HAP-1 (cell line): ENCODE results near the gene SRP19.

ENCODE experiments used
- DNase-seq, 2 experiments: peaks; one replicate each; pipeline ENCODE4 v3.0.0-alpha.2; 2016 to 2020; ENCODE audit warnings: low spot score in 2 of 2
- H3K27me3 ChIP-seq: fragments of 250-450 bp; sonication (Bioruptor Pico); 2 replicates; pipeline ENCODE4 v1.5.1; 2020; ENCODE audit warnings: low read depth, mild to moderate bottlenecking, moderate library complexity
- H3K36me3 ChIP-seq: fragments of 250-450 bp; sonication (Bioruptor Pico); replicated peaks from 2 replicates; pipeline ENCODE4 v1.5.1; 2020; ENCODE audit warnings: mild to moderate bottlenecking
- H3K4me1 ChIP-seq: fragments of 250-450 bp; sonication (Bioruptor Pico); 2 replicates; pipeline ENCODE4 v1.5.1; 2020; ENCODE audit warnings: mild to moderate bottlenecking
- H3K4me3 ChIP-seq: fragments of 250-450 bp; sonication (Bioruptor Pico); 2 replicates; pipeline ENCODE4 v1.5.1; 2020; ENCODE audit warnings: mild to moderate bottlenecking, moderate library complexity
- H3K9me3 ChIP-seq: fragments of 250-450 bp; sonication (Bioruptor Pico); 2 replicates; pipeline ENCODE4 v1.5.1; 2020; ENCODE audit warnings: mild to moderate bottlenecking, moderate library complexity
- in situ Hi-C: fragments of 300-500 bp; cut with MboI; formaldehyde crosslinking; loops from 3 replicates; pipeline ENCODE4 v1.14.3; 2020; ENCODE audit warnings: low sequenced_read_pairs, inconsistent platforms, mixed read lengths

The SRP19 gene

GRCh38 chr5:112917453-112917995, 56.4 kb downstream of the SRP19 start:
- in situ Hi-C loops, result no loop called here
- Histone ChIP-seq H3K4me1 (peaks cover 7% of the 10 kb centered on the region), H3K9me3 (no peaks in the 10 kb centered on the region), H3K4me3 (no peak overlapping the region), H3K36me3 (peaks cover 41% of the 10 kb centered on the region), H3K27me3 (no peaks in the 10 kb centered on the region)
- peak in 1 of 2 experiments; percentile 34 for DNase-seq

- no peak for DNase-seq
- Histone ChIP-seq H3K36me3 (peaks cover 41% of the 10 kb centered on the region), H3K27me3 (no peaks in the 10 kb centered on the region), H3K4me1 (peaks cover 9% of the 10 kb centered on the region), H3K4me3 (no peak overlapping the region), H3K9me3 (no peaks in the 10 kb centered on the region)
- in situ Hi-C loops, result no loop called here
Measured at GRCh38 chr5:112918136-112918535, 57.0 kb downstream of the SRP19 start.

- H3K4me1 ChIP-seq, result peaks cover 9% of the 10 kb centered on the region
- no peaks in the 10 kb centered on the region for H3K27me3 ChIP-seq
- no peak for DNase-seq
- in situ Hi-C loops, result no loop called here
- H3K36me3 ChIP-seq, result peaks cover 41% of the 10 kb centered on the region
- H3K9me3 ChIP-seq, result no peaks in the 10 kb centered on the region
- no peak overlapping the region for H3K4me3 ChIP-seq
Measured at GRCh38 chr5:112918679-112919078, 57.6 kb downstream of the SRP19 start.
